Hepatocyte (in vitro differentiated cells): Measurements from ENCODE around the gene ZDHHC7. TPM values are rescaled to one million over a fixed set of nuclear protein-coding genes. Genes with fewer than 3 reads are reported as not detected.
A peak's percentile ranks its signal among the peaks of the same experiment; 100 is the strongest.

Experiments
- DNase-seq: peaks from one replicate; pipeline ENCODE4 v3.0.0-alpha.2; 2016; ENCODE audit warnings: low spot score
- H2AFZ ChIP-seq: fragments of 200-600 bp; sonication (generic); 2 replicates; pipeline ENCODE4 v1.6.0; 2016; ENCODE audit warnings: antibody characterized with exemption, mild to moderate bottlenecking
- H3K27ac ChIP-seq: fragments of 200-600 bp; sonication (generic); 2 replicates; pipeline ENCODE4 v1.5.1; 2016; ENCODE audit warnings: mild to moderate bottlenecking
- H3K27me3 ChIP-seq: fragments of 200-600 bp; sonication (generic); 2 replicates; pipeline ENCODE4 v1.6.1; 2016
- H3K36me3 ChIP-seq: fragments of 200-600 bp; sonication (generic); replicated peaks from 2 replicates; pipeline ENCODE4 v1.5.1; 2016; ENCODE audit warnings: low read depth; ENCODE audit not compliant: insufficient read depth
- H3K4me1 ChIP-seq: fragments of 200-600 bp; sonication (generic); 2 replicates; pipeline ENCODE4 v1.5.1; 2016; ENCODE audit warnings: mild to moderate bottlenecking, moderate library complexity; ENCODE audit not compliant: insufficient read depth
- H3K4me2 ChIP-seq: fragments of 200-600 bp; sonication (generic); 2 replicates; pipeline ENCODE4 v1.6.0; 2016
- H3K4me3 ChIP-seq: fragments of 200-600 bp; sonication (generic); 2 replicates; pipeline ENCODE4 v1.5.1; 2016; ENCODE audit warnings: mild to moderate bottlenecking
- H3K79me2 ChIP-seq: fragments of 200-600 bp; sonication (generic); 2 replicates; pipeline ENCODE4 v1.6.0; 2017; ENCODE audit warnings: mild to moderate bottlenecking
- H3K9me2 ChIP-seq: fragments of 200-600 bp; sonication (generic); replicated peaks from 2 replicates; pipeline ENCODE4 v1.6.0; 2017; ENCODE audit warnings: mild to moderate bottlenecking; ENCODE audit not compliant: insufficient read depth
- H3K9me3 ChIP-seq: fragments of 200-600 bp; sonication (generic); 2 replicates; pipeline ENCODE4 v1.5.1; 2016; ENCODE audit warnings: low read depth, mild to moderate bottlenecking
- H4K20me1 ChIP-seq: fragments of 200-600 bp; sonication (generic); 2 replicates; pipeline ENCODE4 v1.6.0; 2016; ENCODE audit warnings: mild to moderate bottlenecking; ENCODE audit not compliant: insufficient read depth, poor library complexity, severe bottlenecking
- CTCF ChIP-seq: fragments of 200-600 bp; sonication (generic); IDR thresholded peaks from 2 replicates; pipeline ENCODE4 v1.5.1; 2016; ENCODE audit warnings: antibody characterized with exemption, mild to moderate bottlenecking; ENCODE audit not compliant: poor library complexity
- EZH2 ChIP-seq: fragments of 200-600 bp; sonication (generic); IDR thresholded peaks from 2 replicates; pipeline ENCODE4 v1.6.1; 2016; ENCODE audit warnings: antibody characterized with exemption, mild to moderate bottlenecking, borderline replicate concordance
- EZH2phosphoT487 ChIP-seq: fragments of 200-600 bp; sonication (generic); IDR thresholded peaks from one replicate; pipeline ENCODE4 v1.6.1; 2018; ENCODE audit warnings: antibody characterized with exemption, mild to moderate bottlenecking, low read depth, moderate library complexity; ENCODE audit not compliant: unreplicated experiment, severe bottlenecking
- WGBS: methylation state at CpG from one replicate; pipeline ENCODE4 v1.1.6; 2016; ENCODE audit warnings: low lambda C conversion rate; ENCODE audit errors: missing lambda C conversion rate; 5-methylcytosine and 5-hydroxymethylcytosine counted together
- polyA plus RNA-seq: library from polyadenylated mRNA; unstranded; fragments of >200 nt; fragmentation: Nextera tagmentation; extraction: Ambion mirVana; gene quantifications from 2 replicates; pipeline ENCODE4 v1.2.1, GENCODE V29; 2016
- total RNA-seq: library from RNA; depleted of rRNA; stranded (reverse); fragments of >200 nt; gene quantifications from 2 replicates; pipeline ENCODE4 v1.2.3, GENCODE V29; 2014

Gene ZDHHC7
- total and polyA plus RNA-seq, 2 experiments from 2014 or later, result 51.4 to 65.2 TPM

- TF ChIP-seq EZH2 (no peak), EZH2phosphoT487 (no peak), CTCF (peak; percentile 84)
- WGBS, result 38% methylated on average over 12 of the region's 12 CpGs
- H3K4me2 ChIP-seq, result no peak overlapping the region
- no peak overlapping the region for H2AFZ ChIP-seq
- H3K9me2 ChIP-seq, result no peaks in the 10 kb centered on the region
- H3K36me3 ChIP-seq, result no peaks in the 10 kb centered on the region
- H3K27me3 ChIP-seq, result no peaks in the 10 kb centered on the region
- H3K9me3 ChIP-seq, result no peaks in the 10 kb centered on the region
- peak; percentile 91 for DNase-seq
- no peak overlapping the region for H3K4me3 ChIP-seq
- H4K20me1 ChIP-seq, result no peaks in the 10 kb centered on the region
- no peaks in the 10 kb centered on the region for H3K79me2 ChIP-seq
- H3K4me1 ChIP-seq, result peaks cover 31% of the 10 kb centered on the region
- peak overlapping the region; percentile 82 for H3K27ac ChIP-seq
Observed at GRCh38 chr16:84952335-84953189, 58.8 kb downstream of the ZDHHC7 start.

- H3K4me2 ChIP-seq, result no peak overlapping the region
- no peaks in the 10 kb centered on the region for H3K79me2 ChIP-seq
- no peak for TF ChIP-seq EZH2phosphoT487
- TF ChIP-seq CTCF, result no peak
- TF ChIP-seq EZH2, result no peak
- 91% methylated on average over 10 of the region's 10 CpGs for WGBS
- H3K27me3 ChIP-seq, result no peaks in the 10 kb centered on the region
- no peaks in the 10 kb centered on the region for H3K9me2 ChIP-seq
- no peaks in the 10 kb centered on the region for H4K20me1 ChIP-seq
- no peaks in the 10 kb centered on the region for H3K9me3 ChIP-seq
- H3K4me3 ChIP-seq, result no peak overlapping the region
- no peak for DNase-seq
- H2AFZ ChIP-seq, result no peak overlapping the region
- H3K36me3 ChIP-seq, result no peaks in the 10 kb centered on the region
- peak overlapping the region; percentile 82 for H3K27ac ChIP-seq
- peaks cover 31% of the 10 kb centered on the region for H3K4me1 ChIP-seq
Observed at GRCh38 chr16:84950906-84951305, 60.4 kb downstream of the ZDHHC7 start.

GRCh38 chr16:84949772-84950436 lies 61.4 kb downstream of the ZDHHC7 start:
- H3K9me2 ChIP-seq, result no peaks in the 10 kb centered on the region
- H4K20me1 ChIP-seq, result no peaks in the 10 kb centered on the region
- H3K27me3 ChIP-seq, result no peaks in the 10 kb centered on the region
- peak overlapping the region; percentile 26 for H3K27ac ChIP-seq
- no peak overlapping the region for H3K4me2 ChIP-seq
- no peak for TF ChIP-seq EZH2
- H3K36me3 ChIP-seq, result no peaks in the 10 kb centered on the region
- H3K79me2 ChIP-seq, result no peaks in the 10 kb centered on the region
- 62% methylated on average over 10 of the region's 10 CpGs for whole genome bisulfite sequencing
- no peak for DNase-seq
- H2AFZ ChIP-seq, result no peak overlapping the region
- H3K4me3 ChIP-seq, result no peak overlapping the region
- peaks cover 31% of the 10 kb centered on the region for H3K4me1 ChIP-seq
- no peaks in the 10 kb centered on the region for H3K9me3 ChIP-seq
